Stimulated activated CD4-positive, alpha-beta T cell treated with anti-CD3 and anti-CD28 coated beads, Interleukin-15, amount 100 ng/mL, for 24 hours (primary cell): ENCODE data around the gene CD79B.

Experiments used
- DNase-seq: peaks from one replicate; pipeline ENCODE4 v3.0.0-alpha.2; 2020

The CD79B gene

GRCh38 chr17:63931981-63932561 is at the start of gene CD79B:
Gene CD79B, minus strand, starts transcription at chr17:63932331. Its CDS starts 70 bp downstream, at chr17:63932261.
- peak; percentile 67 for DNase-seq

GRCh38 chr17:63978272-63979200 is 46.4 kb upstream of the CD79B start:
- no peak for DNase-seq

GRCh38 chr17:63976702-63977101 is 44.6 kb upstream of the CD79B start:
- no peak for DNase-seq

- DNase-seq = no peak
These were observed 43.5 kb upstream of the CD79B start for GRCh38 chr17:63975541-63976092.

GRCh38 chr17:63974594-63975192 is 42.6 kb upstream of the CD79B start:
- DNase-seq = no peak

GRCh38 chr17:63973930-63974593 is 41.9 kb upstream of the CD79B start:
- no peak for DNase-seq

GRCh38 chr17:63973247-63973646 is 41.1 kb upstream of the CD79B start:
- DNase-seq = no peak

- DNase-seq = no peak
These were observed 40.7 kb upstream of the CD79B start, which contains the start of gene SCN4A for GRCh38 chr17:63972796-63973195. Gene SCN4A, minus strand, starts transcription at chr17:63972918. Its CDS starts 77 bp downstream, at chr17:63972841.

GRCh38 chr17:63969278-63969677 is 37.1 kb upstream of the CD79B start:
- DNase-seq = no peak

GRCh38 chr17:63967953-63968352 is 35.8 kb upstream of the CD79B start:
- DNase-seq = peak; percentile 26

GRCh38 chr17:63966646-63967264 is 34.6 kb upstream of the CD79B start:
- DNase-seq = peak; percentile 29

GRCh38 chr17:63963123-63963522 is 31.0 kb upstream of the CD79B start:
- DNase-seq = no peak

GRCh38 chr17:63962298-63962744 is 30.2 kb upstream of the CD79B start:
- no peak for DNase-seq

- DNase-seq = peak; percentile 66
These were observed 29.5 kb upstream of the CD79B start for GRCh38 chr17:63961355-63962212.

GRCh38 chr17:63960430-63960829 is 28.3 kb upstream of the CD79B start:
- no peak for DNase-seq

GRCh38 chr17:63960006-63960405 is 27.9 kb upstream of the CD79B start:
- DNase-seq = no peak

GRCh38 chr17:63956296-63956920 is 24.3 kb upstream of the CD79B start:
- no peak for DNase-seq

GRCh38 chr17:63955791-63956190 is 23.7 kb upstream of the CD79B start:
- DNase-seq = no peak

- no peak for DNase-seq
These were observed 23.1 kb upstream of the CD79B start for GRCh38 chr17:63955232-63955631.

- DNase-seq = peak; percentile 35
These were observed 22.4 kb upstream of the CD79B start for GRCh38 chr17:63954402-63955063.
